DMS153 treated with DMSO at 0.1 percent for 48 hours (cell line): ENCODE results near the gene SCAMP3.
"Not testable (repeated sequence)": the region's sequence is repeated elsewhere in the genome, so short reads cannot be mapped to it uniquely, and the experiment has no call there.

Experiments used
- DNase-seq: peaks from one replicate; lab custom pipeline; 2025; ENCODE audit not compliant: unreplicated experiment; lab: John Stamatoyannopoulos, UW

SCAMP3 gene

DNA sequence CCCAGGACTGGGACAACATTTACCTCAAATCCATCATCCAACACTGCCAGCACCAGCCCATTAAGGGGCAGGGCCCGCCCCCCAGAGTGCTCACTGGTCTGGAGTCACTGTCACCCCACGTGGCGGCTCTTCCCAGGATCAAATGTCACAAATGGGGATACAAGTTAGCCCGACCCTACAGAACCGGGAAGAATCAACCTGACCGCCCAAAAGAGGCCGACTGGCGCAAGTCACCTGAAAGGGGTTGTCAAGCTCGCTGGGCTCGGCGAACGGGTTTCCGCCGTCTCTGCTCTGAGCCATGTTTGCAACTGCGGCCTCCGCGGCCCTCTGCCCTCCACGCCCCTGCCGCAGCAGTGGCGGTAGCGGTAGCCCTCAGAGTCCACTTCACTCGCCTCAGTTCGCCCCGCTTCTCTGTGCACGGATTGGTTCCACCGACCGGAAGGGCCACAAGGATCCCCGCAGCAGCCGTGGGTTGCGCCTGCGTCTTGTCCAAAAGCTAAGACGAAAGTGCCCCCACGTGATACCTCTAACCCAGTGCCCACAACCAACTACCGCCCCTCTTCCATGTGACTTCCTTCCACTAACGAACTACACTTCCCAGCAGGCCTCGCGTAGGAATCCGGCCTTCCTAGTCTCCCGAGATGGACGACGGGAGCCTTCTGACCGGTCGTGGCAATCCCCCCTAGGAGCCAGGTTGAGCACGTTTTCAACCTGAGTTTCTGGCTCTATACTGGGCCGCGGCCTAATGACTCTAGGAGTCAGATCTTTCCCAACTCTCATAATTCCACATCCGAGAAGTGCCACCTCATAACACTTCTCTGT is at the start of gene SCAMP3:
TSS of gene SCAMP3 (minus strand) at position 509 of the 822 bp plus-strand sequence. CDS start at position 300, 209 bp downstream.
- peak; percentile 99 for DNase-seq

DNA sequence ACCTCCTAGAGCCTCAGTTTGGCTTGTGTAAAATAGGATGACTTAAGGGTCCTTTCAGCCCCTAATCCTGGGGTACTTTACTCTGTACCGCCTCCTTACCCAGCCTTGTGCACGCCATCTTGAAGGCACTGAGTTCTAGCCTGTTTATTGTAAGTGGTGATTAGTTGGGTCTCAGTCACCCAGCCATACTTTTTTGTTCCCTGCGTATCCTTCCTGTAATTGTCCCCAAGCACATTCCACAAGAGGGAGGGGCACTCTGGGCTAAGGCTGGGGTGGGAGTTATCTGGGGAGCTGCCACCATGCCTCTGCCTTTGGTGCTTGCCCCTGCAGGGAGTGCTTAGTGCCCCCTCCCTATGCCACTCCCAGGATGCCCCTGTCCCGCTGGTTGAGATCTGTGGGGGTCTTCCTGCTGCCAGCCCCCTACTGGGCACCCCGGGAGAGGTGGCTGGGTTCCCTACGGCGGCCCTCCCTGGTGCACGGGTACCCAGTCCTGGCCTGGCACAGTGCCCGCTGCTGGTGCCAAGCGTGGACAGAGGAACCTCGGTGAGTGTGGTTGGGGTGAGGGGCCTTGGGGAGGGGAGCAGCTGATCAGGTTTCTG is 47.4 kb upstream of the SCAMP3 start:
- no peak for DNase-seq

DNA sequence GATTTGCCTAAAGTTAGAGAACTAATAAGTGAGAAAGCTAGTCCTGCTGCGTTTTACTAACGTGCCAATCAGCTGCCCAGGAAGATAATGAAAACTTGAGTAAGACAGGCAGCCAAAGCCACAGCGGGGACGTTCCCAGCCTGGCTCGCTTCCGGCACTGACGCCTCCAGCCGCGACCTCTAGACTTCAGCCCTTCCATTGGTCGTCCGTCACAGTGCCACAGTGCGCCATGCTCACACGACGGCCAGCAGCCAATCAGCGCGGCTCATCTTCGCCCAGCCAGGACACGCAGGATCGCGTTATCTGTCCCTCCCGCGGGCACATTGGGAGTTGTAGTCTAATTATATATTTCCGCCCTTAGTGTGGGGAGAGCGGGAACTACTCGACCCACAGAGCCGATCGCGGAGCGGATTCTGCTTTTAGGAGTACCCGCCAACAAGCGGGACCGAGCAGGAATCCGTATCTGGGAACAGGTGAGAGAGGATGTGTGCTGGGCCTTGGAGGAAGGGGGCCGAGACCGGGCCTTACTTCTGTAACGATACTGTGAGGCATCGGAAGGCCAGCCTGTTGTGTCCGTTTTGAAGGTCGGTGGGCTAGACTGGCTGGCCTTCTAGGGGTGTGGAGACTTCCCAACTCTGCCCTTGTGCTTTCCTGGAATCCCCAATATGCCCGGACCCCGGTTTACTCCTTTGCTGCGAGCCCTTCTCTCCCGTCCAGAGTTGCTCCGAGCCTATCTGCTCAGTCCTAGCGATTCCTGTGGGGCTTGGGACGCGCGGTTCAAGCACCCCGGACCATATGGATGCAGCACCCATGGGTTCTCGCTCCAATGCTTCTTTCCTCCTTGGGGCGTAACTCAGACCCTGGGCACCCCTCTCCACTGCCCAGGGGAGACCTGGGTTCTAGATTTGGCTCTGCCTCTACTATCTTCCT is 46.6 kb upstream of the SCAMP3 start, which contains the start of gene FDPS:
TSS of gene FDPS (plus strand) at position 374 of the 930 bp plus-strand sequence. CDS start 924 bp downstream, outside the sequence.
- DNase-seq: peak; percentile 100

DNA sequence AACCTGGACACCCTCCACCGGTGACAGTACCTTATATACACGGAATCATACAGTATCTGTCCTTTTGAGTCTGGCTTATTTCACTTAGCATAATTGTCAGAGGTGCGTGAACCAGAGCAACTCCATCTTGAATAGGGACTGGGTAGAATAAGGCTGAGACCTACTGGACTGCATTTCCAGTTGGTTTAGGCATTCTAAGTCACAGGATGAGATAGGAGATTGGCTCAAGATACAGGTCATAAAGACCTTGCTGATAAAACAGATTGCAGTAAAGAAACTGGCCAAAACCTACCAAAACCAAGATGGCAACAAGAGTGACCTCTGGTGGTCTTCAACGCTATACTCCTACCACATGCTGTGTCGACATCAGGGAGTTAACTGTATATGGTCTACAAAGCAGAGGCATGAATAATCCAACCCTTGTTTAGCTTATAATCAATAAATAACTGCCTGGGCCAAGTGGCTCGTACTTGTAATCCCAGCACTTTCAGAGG is 45.1 kb upstream of the SCAMP3 start:
- no peak for DNase-seq

DNA sequence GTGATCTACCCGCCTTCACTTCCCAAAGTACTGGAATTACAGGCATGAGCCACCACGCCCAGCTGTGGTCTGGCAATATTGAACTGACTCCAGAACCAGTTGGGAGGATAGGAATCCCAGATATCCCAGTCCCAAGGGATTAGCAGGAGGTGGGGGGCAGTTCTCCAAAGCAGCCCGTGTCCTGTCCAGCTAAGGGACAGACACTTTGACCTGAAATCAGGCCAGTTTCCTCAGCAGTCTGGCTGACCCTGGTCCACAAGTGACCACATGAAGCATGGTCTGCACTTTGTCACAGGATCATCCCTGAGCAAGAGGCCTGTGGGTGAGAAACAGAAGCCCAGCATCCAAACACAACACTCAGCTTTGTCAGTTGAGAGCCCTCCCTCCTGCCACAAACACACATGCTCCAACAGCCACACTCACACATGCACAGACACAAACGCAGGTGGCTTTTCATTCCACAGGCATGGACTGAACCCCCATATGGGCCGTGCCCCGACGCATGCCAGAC is 43.8 kb upstream of the SCAMP3 start:
- no peak for DNase-seq

DNA sequence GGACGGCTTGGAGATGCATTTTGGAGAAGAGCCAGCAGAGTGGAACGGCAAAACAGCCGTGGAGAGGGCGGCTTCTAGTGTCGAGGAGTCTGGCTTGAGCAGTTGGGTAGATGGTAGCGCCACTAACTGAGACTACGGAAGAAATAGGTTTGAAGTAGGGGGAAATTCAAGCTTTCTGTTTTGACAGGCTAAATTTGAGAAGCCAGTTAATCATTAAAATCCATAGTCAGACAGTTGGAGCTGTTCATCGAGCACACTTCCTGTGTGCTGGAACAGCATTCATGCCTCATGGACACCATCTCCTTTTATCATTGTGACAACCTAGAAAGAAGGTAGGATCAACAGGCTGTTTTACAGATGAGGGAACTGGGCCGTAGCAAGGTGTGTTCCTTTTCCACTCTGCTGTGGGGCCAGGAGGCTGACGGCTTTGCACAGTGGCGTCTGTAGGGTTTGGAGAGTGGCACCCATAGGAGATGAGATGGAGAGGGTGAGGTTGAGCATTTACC is 42.5 kb upstream of the SCAMP3 start:
- no peak for DNase-seq

DNA sequence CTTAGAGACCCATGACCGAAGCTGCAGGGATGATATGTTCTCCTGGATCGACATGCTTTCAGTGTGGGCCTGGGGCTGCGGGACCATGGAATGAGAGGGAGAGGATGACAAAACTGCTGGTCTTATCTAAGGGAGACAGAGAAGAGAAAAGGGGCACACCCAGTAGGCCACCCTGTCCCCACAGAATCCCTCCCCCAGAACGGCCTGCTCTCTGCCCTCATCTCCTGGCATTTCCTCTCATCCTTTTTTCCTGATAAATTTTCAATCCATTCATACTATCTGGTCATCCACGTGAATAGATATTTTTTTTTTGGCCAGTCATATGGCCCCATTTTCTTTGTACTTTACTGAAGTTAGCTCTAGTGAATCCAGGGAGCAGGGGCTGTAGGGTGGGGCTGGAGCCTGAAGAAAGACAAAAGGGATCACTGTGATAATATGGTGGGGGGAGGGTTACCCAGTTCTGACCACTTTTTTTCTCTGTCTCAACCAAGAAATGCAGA is 39.2 kb upstream of the SCAMP3 start, which contains the start of gene PKLR:
TSS of gene PKLR (minus strand) at position 97 of the 500 bp plus-strand sequence. CDS start at position 54, 43 bp downstream.
- no peak for DNase-seq

DNA sequence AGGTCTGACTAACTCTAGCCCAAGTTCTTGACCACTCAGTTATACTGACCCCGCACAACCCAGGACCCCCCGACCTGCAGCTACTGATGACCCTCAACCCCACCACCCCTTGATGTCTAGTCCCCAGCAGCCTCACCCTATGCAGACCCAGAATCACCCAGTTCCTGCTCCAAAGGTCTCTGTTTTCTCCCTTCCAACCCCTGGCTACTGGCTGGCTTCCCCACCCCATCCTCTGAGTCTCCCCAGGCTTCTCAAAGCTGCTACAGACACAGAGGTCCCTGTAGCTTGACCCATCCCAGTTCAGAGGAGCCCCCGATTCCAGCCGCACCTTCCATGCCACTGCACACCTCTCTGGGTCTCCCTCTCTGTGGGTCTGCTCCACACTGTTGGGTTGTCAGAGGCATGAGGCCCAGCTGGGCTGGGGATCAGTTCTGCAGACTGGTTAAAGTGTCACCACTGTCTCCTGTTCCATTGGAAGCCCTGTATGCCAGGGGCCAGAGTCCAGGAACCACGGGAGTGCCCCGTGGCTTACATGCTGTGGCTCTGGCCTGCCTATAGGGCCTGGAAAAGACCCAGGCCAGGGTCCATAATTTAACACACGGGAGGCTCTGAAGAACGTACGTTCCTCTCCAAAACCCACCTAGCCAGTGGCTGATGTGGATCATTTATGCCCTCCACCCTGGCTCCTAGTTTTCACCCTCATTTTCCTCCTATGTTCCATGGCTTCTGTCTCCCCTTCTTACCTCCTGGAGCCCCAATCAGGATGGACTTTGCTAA is 38.6 kb upstream of the SCAMP3 start:
- no peak for DNase-seq

DNA sequence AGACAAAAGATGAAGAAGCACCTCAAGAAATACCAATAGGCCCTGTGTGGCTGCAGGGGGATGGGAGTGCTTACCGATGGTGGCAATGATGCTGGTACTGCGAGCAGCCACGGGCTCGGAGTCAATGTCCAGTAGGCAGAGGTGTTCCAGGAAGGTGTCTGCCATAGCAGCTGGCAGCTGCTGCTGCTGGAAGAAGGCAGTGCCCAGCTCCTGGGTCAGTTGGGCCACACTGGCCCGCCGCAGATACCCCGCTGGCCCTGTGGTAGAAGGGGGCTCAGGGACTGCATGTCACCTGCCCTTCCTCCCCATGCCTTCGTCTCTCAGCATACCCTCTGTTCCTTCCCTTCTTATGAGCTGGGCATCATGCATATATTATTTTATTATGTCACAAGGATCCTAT is 37.9 kb upstream of the SCAMP3 start:
- DNase-seq: no peak

DNA sequence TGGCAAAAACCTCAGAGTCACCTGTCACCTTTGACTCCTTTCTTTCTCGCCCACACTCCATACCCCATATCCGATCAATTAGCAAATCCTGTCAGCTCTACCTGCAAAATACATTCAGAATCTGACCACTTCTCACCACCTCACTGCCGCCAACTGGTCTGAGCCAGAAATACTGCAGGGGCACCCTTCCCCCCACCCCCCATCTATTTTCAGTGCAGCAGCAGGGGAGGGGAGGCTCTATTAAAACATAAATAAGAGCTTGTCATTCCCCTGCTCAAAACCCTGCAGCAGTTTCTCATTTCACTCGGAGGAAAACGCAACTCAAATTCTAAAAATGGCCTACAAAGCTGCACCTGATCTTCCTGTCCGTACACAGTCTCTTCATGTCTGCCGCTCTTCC is 35.2 kb upstream of the SCAMP3 start:
- no peak for DNase-seq

DNA sequence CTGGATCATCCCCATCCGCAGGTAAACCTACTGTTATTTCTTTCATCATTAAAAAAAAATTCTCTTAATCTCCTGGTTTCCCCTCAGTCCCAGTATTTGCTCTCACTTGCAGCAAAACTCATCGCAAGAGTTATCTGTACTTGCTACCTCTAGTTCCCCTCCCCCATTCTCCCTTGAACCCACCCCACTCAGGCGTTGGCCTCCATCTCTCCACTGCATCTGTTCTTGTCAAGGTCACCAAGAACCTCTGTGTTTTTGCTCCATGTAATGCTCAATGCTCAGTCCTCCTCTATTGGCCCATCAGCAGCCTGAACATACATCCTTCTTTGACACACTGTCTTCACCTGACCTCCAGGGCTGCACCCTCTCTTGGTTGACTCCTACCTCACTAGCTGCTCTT is 34.5 kb upstream of the SCAMP3 start:
- DNase-seq: no peak

DNA sequence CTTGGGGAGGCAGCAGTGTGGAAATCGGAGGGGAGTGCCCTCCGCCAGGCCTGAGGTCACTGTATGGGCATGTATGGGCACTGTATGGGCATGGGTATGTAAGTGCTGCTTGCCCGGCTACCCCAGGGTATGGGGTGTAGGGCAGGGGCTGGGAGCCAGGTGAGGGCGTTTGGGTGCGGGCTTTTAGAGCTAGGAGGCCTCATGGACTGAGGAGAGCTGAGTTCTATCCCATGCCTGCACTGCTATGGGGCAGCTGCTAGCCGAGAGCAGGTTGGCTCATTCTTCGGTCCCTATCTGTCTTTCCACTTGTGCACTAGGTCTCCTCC is 33.7 kb upstream of the SCAMP3 start:
- DNase-seq: no peak

DNA sequence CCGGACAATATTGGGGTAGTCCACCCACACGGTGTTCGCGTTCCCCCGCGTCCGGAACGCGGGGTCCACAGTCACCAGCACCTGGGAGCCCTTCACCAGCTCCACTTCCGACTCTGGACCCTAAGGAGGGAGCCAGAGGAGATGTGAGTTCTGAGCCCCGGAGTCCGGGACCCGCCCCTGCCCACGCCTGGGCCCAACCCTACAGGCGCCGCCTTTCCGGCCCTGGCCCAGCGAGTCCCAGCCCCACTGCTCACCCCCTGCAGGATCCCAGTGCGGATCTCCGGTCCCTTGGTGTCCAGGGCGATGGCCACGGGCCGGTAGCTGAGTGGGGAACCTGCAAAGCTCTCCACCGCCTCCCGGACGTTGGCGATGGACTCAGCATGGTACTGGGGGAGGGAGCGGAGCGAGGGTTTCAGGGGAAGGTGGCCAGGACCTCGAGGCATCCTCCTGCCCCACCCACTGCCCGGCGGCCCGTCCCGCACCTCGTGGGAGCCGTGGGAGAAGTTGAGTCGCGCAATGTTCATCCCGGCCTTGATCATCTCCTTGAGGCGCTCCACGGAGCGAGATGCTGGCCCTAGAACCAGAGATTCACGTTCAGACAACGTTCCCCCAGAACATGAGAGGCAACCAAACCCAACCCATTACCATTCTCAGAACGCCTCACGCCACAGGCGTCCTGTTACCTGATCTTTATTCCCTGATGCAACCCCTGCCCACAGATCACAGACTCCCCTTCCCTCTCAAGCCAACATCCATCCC is 33.2 kb upstream of the SCAMP3 start:
- DNase-seq: no peak

DNA sequence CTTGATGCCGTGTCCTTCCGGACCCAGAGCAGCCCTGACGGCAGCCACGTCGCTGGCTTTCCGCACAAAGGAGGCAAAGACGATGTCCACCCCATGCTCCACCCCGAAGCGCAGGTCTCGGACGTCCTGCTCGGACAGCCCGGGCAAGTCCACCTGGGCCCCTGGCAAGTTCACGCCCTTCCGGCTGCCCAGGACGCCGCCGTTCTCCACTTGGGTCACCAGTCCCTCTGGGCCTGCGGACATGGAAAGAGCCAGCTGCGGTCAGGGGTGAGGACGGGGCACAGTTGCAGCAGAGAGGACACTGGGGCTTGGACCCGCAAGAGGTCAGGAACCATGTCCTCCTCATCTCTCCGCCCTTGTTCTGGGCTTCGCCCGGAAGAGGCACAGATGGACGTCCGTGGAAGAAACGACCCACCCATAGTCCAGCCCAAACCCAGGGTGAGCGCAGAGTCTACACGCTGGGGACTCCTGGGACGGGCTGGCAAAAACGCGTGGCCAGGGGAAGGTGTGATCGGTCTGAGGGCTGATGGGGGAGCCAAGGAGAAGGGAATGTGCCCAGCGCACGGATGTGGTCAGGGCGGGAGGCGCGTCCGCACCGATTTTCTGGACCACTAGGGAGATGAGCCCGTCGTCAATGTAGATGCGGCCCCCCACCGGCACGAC is 32.5 kb upstream of the SCAMP3 start:
- DNase-seq: no peak

DNA sequence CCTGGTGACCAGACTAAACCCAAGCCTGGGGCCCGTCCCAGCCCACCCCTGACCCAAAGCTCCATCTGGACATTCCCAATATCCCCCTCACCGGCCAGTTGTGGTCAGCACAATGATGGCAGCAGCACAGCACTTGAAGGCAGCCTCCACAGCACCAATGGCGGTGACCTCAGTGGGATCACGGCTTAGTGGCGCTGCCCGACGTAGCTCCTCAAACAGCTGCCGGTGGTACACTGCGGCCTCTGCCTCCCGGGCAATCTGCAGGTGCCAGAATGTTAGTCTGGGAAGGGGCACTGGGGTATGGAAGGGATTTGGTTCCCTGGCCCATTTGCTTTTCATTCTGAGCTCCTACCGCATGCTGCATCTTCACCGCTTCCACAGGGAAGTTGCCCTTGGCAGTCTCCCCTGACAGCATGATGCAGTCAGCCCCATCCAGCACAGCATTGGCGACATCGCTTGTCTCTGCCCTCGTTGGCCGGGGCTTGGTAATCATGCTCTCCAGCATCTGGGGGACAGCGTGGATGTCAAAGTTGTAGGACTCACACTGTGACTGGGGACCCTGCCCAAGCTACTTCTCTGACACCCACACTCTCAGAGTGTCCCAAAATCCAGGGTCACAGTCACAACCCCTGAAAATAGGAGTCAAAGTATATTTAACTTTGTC is 31.1 kb upstream of the SCAMP3 start:
- no peak for DNase-seq

DNA sequence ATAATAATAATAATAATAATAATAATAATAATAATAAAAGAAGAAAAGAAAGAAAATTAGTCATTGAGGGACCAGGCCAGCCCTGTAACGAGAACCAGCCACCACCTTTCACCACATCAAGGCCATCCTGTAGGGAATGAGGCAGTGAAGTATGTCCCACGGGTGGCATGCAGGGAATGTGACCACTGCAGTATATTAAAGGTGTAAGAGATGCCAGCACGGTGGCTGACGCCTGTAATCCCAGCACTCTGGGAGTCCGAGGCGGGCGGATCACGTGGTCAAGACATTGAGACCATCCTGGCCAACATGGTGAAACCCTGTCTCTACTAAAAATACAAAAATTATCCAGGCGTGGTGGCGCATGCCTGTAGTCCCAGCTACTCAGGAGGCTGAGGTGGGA is 28.8 kb upstream of the SCAMP3 start:
- DNase-seq: not testable (repeated sequence)

DNA sequence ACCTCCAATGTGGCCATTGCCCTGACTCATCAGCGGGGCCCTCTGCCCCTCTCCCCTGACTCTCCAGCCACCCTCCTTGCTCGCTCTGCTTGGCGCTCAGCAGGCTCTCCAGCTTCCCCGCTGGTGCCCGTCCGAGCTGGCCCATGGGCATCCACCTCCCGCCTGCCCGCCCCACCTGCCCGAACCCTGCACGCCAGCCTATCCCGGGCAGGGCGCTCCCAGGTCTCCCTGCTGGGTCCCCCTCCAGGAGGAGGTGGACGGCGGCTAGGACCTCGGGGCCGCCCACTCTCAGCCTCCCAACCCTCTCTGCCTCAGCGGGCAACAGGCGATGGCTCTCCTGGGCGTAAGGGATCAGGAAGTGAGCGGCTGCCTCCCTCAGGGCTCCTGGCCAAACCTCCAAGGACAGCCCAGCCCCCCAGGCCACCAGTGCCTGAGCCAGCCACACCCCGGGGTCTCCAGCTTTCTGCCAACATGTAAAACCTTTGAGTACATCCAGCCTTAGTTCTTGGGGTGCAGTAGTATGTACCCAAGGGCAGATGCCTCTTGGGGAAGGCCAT is 25.9 kb upstream of the SCAMP3 start:
- no peak for DNase-seq

DNA sequence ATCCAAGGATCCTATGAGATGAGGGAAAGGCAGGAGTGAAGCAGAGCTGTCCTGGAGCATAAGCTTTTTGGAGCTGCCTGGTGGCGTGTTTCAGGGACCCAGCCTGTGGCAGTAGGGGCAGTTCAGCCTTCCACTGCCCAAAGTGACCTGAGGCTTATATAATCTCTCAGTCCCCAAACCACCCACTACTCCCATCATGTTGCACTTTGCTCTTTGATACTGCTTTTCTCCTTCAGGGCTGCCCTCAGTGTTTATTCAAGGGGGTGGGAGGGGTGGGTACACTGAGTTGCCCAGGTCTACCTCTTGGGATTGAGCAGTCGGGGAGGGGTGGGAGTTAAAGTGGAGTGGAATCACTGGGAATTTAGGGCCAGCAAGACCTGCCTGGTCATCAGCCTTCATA is 24.4 kb upstream of the SCAMP3 start:
- no peak for DNase-seq
